Cardiac muscle cell (in vitro differentiated cells and primary cell): ENCODE results near the gene PSMD7. TPM values are rescaled to one million over a fixed set of nuclear protein-coding genes. Genes with fewer than 3 reads are reported as not detected.

Experiments used
- DNase-seq, 2 donors: peaks; one replicate each; pipeline versions ENCODE4 v3.0.0 to v3.0.0-alpha.2; 2010 to 2017; ENCODE audit warnings: low read depth in 1 of 2, low spot score in 1 of 2
- H3K27ac ChIP-seq: fragments of 200-600 bp; sonication (generic); 2 replicates; pipeline ENCODE4 v1.5.1; 2016
- H3K27me3 ChIP-seq: fragments of 200-600 bp; sonication (generic); 2 replicates; pipeline ENCODE4 v1.6.0; 2016; ENCODE audit warnings: control low read depth
- H3K36me3 ChIP-seq: fragments of 200-600 bp; sonication (generic); 2 replicates; pipeline ENCODE4 v1.5.1; 2016; ENCODE audit warnings: control low read depth
- H3K4me1 ChIP-seq: fragments of 200-600 bp; sonication (generic); 2 replicates; pipeline ENCODE4 v1.8.1; 2017; ENCODE audit warnings: low read depth, mild to moderate bottlenecking, mixed run types
- H3K4me3 ChIP-seq: fragments of 200-600 bp; sonication (generic); 2 replicates; pipeline ENCODE4 v1.5.1; 2016; ENCODE audit warnings: mild to moderate bottlenecking
- H3K9me3 ChIP-seq: fragments of 200-600 bp; sonication (generic); 2 replicates; pipeline ENCODE4 v1.5.1; 2017; ENCODE audit warnings: low read depth, mild to moderate bottlenecking, control low read depth
- CTCF ChIP-seq: IDR thresholded peaks from 2 replicates; pipeline ENCODE4 v1.5.1; 2012; ENCODE audit warnings: low read depth, mild to moderate bottlenecking, low read length
- polyA plus RNA-seq: library from polyadenylated mRNA; unstranded; fragments of >200 nt; fragmentation: Nextera tagmentation; extraction: Ambion mirVana; gene quantifications from 2 replicates; pipeline ENCODE4 v1.2.1, GENCODE V29; 2016
- total RNA-seq: library from RNA; depleted of rRNA; stranded (reverse); fragments of >200 nt; gene quantifications from 2 replicates; pipeline ENCODE4 v1.2.3, GENCODE V29; 2016

The PSMD7 gene
- total and polyA plus RNA-seq, 2 experiments from 2014 or later, result 108 to 177 TPM

GRCh38 chr16:74304164-74304834, 7.7 kb downstream of the PSMD7 start:
- Histone ChIP-seq H3K36me3 (peaks cover 75% of the 10 kb centered on the region), H3K27me3 (no peaks in the 10 kb centered on the region)
- TF ChIP-seq CTCF, result peak; percentile 42

DNA sequence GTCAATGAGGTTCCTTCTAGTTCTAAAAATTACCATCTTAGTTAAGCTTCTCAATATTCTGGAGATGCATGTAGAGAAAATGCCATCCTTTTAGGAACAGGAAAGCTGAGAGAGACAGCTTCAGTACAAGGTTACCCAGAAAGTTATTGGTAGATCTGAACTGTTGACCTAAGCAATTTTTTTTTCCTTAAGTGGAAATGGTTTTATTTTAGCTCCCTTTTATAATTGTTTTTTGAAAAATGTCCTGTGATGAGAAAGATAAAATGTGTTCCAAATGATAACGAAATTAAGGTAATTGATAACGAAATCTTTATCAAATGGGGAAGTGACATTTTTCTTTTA, 8.2 kb downstream of the PSMD7 start:
- Histone ChIP-seq H3K36me3 (peaks cover 70% of the 10 kb centered on the region), H3K9me3 (no peaks in the 10 kb centered on the region), H3K27ac (peak overlapping the region; percentile 71), H3K27me3 (no peaks in the 10 kb centered on the region), H3K4me1 (peaks cover 8% of the 10 kb centered on the region), H3K4me3 (no peak overlapping the region)
- no peak for DNase-seq
- TF ChIP-seq CTCF, result no peak

More at GRCh38 chr16:74304164-74304834, 7.7 kb downstream of the PSMD7 start:
- Histone ChIP-seq H3K27ac (peak overlapping the region; percentile 19), H3K4me1 (peaks cover 8% of the 10 kb centered on the region), H3K9me3 (no peaks in the 10 kb centered on the region), H3K4me3 (no peak overlapping the region)
- peak in 1 of 2 donors; percentile 17 for DNase-seq

DNA sequence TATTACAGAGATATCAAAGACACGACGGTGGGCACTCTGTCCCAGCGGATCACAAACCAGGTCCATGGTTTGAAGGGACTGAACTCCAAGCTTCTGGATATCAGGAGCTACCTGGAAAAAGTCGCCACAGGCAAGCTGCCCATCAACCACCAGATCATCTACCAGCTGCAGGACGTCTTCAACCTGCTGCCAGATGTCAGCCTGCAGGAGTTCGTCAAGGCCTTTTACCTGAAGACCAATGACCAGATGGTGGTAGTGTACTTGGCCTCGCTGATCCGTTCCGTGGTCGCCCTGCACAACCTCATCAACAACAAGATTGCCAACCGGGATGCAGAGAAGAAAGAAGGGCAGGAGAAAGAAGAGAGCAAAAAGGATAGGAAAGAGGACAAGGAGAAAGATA, 8.7 kb downstream of the PSMD7 start:
- no peaks in the 10 kb centered on the region for H3K9me3 ChIP-seq
- H3K36me3 ChIP-seq, result peaks cover 65% of the 10 kb centered on the region
- no peak for DNase-seq
- no peak overlapping the region for H3K4me3 ChIP-seq
- peak overlapping the region; percentile 71 for H3K27ac ChIP-seq
- H3K27me3 ChIP-seq, result no peaks in the 10 kb centered on the region
- peaks cover 8% of the 10 kb centered on the region for H3K4me1 ChIP-seq
- no peak for TF ChIP-seq CTCF

- peak overlapping the region; percentile 71 for H3K27ac ChIP-seq
- no peaks in the 10 kb centered on the region for H3K27me3 ChIP-seq
- DNase-seq, result peak in 1 of 2 donors; percentile 10
- no peak for TF ChIP-seq CTCF
- no peak overlapping the region for H3K4me3 ChIP-seq
- H3K4me1 ChIP-seq, result peaks cover 8% of the 10 kb centered on the region
- peaks cover 56% of the 10 kb centered on the region for H3K36me3 ChIP-seq
- H3K9me3 ChIP-seq, result no peaks in the 10 kb centered on the region
Measured at GRCh38 chr16:74305978-74306784, 9.6 kb downstream of the PSMD7 start.

GRCh38 chr16:74307383-74307782, 10.8 kb downstream of the PSMD7 start:
- Histone ChIP-seq H3K27ac (peak overlapping the region; percentile 71), H3K27me3 (no peaks in the 10 kb centered on the region), H3K9me3 (no peaks in the 10 kb centered on the region), H3K4me1 (peaks cover 8% of the 10 kb centered on the region), H3K4me3 (no peak overlapping the region), H3K36me3 (peaks cover 45% of the 10 kb centered on the region)
- DNase-seq, result no peak
- no peak for TF ChIP-seq CTCF
